Cerebellar cortex (tissue), 1 donor: ENCODE measurements around the gene PLEKHH1.
"Not testable (repeated sequence)": the region's sequence is repeated elsewhere in the genome, so short reads cannot be mapped to it uniquely, and the experiment has no call there.

Source experiments
- DNase-seq: peaks from one replicate; pipeline ENCODE4 v3.0.0-alpha.2; 2015; ENCODE audit warnings: low spot score

Gene PLEKHH1

GRCh38 chr14:67583711-67584644 lies 50.9 kb downstream of the PLEKHH1 start:
- DNase-seq = peak; percentile 79

GRCh38 chr14:67584978-67585377 lies 51.9 kb downstream of the PLEKHH1 start:
- no peak for DNase-seq

GRCh38 chr14:67586369-67586768 lies 53.3 kb downstream of the PLEKHH1 start:
- DNase-seq = no peak

GRCh38 chr14:67589204-67589770 lies 56.2 kb downstream of the PLEKHH1 start:
- no peak for DNase-seq

GRCh38 chr14:67593650-67594049 lies 60.6 kb downstream of the PLEKHH1 start:
- DNase-seq = not testable (repeated sequence)

GRCh38 chr14:67595392-67595791 lies 62.3 kb downstream of the PLEKHH1 start:
- DNase-seq = no peak

- peak; percentile 86 for DNase-seq
Measured at GRCh38 chr14:67599698-67600561, 66.8 kb downstream of the PLEKHH1 start, which contains the start of gene PIGH. PIGH (minus strand) TSS chr14:67600268; CDS start chr14:67600203, 65 bp downstream.

- not testable (repeated sequence) for DNase-seq
Measured at GRCh38 chr14:67600562-67600974, 67.5 kb downstream of the PLEKHH1 start.

- DNase-seq = no peak
Measured at GRCh38 chr14:67602076-67602475, 69.0 kb downstream of the PLEKHH1 start.

- DNase-seq = no peak
Measured at GRCh38 chr14:67602995-67603545, 70.0 kb downstream of the PLEKHH1 start.

GRCh38 chr14:67607646-67608045 lies 74.6 kb downstream of the PLEKHH1 start:
- DNase-seq = no peak

GRCh38 chr14:67609642-67610310 lies 76.7 kb downstream of the PLEKHH1 start:
- no peak for DNase-seq

GRCh38 chr14:67610491-67610890 lies 77.4 kb downstream of the PLEKHH1 start:
- DNase-seq = no peak

- peak; percentile 65 for DNase-seq
Measured at GRCh38 chr14:67618617-67619063, 85.5 kb downstream of the PLEKHH1 start.

GRCh38 chr14:67619446-67620216 lies 86.5 kb downstream of the PLEKHH1 start, which contains the start of gene ARG2:
ARG2 (plus strand) TSS chr14:67619920; CDS start chr14:67619978, 58 bp downstream.
- peak; percentile 99 for DNase-seq

GRCh38 chr14:67620217-67620785 lies 87.2 kb downstream of the PLEKHH1 start:
- peak; percentile 82 for DNase-seq

- DNase-seq = peak; percentile 40
Measured at GRCh38 chr14:67622675-67623074, 89.6 kb downstream of the PLEKHH1 start.

GRCh38 chr14:67623114-67623513 lies 90.0 kb downstream of the PLEKHH1 start:
- DNase-seq = no peak

GRCh38 chr14:67626131-67626530 lies 93.0 kb downstream of the PLEKHH1 start:
- DNase-seq = not testable (repeated sequence)

- DNase-seq = no peak
Measured at GRCh38 chr14:67627519-67627918, 94.4 kb downstream of the PLEKHH1 start.
